H4 (cell line): ENCODE data around the gene CACNA1D. TPM values are rescaled to one million over a fixed set of nuclear protein-coding genes. Genes with fewer than 3 reads are reported as not detected.

Experiments
- DNase-seq: peaks from one replicate; pipeline ENCODE4 v3.0.0-alpha.2; 2015; ENCODE audit warnings: low spot score
- total RNA-seq: library from RNA; depleted of rRNA; stranded (reverse); fragments of >200 nt; shearing (Covaris generic); gene quantifications from 2 replicates; pipeline ENCODE4 v1.2.3, GENCODE V29; 2014

Gene CACNA1D
- total RNA-seq, 1 experiment from 2014 or later, result 1.4 TPM

DNA sequence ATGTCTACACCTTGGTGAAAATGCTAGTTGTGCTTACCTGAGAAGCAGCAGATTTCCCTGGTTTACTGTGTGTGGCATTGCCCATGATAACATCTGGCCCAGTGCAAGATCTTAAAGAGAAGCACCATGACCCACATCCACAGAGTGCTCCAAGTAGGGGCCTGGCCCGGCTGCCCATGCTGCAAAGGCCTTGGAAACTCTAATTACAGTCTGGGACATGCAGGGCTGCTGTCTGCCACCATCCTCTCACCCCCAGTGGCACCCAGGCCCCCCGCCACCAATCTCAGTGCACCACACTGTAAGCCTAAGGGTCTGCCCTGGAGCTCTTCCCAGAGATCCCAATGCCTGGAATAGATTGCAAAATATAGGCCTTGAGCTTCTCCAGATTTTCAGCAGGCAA, 219.2 kb downstream of the CACNA1D start:
- no peak for DNase-seq

DNA sequence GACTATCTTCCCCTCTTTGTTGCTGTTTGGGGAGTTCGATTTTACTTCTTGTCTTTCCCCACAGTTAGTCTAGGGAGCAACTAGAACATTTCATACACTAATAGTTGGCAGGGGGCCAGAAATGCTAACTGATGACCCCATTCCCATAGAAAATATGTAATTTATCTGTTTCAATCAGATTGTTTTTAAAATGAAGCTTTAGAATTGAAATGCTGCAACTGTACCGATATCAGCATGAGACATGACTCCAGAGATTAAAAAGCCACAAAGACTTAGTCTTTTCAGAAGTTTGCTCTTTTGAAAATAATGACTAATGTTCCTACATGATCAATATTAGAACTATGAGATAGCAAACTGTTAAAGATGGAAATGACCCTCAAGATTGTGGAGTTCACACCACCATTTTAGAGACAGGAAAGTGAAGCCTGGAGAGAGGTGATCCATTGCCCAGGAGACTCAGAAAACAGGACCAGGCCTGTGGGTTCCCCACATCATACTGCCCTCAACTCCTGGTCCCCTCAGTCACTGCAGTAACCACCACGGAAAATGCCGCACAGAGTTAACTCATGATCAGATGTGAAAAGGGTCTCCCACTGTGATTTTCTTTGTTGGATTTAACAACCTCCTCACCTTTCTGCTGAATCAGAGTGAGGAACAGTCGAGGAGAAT, 221.5 kb downstream of the CACNA1D start:
- DNase-seq, result no peak

DNA sequence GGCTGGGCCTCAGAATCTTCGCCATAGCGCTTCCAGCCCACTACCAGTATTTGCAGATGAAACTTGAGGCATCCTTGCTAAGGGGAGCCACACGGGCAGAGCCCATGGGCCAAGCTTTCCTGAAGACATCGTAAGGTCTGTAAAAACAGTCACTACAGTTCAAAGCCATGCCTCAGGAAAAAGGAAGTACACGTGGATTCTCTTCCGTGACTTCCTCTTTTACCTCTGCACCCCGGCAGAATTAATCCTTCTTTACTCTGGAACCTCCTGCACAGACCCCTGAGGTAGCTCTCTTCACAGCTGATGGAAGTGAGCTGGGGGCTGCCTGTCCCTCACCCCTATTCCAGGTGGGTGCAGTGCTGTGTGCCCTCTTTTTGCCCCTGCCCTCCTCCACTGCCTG, 222.6 kb downstream of the CACNA1D start:
- no peak for DNase-seq

GRCh38 chr3:53718462-53718861, 224.1 kb downstream of the CACNA1D start:
- DNase-seq, result no peak

DNA sequence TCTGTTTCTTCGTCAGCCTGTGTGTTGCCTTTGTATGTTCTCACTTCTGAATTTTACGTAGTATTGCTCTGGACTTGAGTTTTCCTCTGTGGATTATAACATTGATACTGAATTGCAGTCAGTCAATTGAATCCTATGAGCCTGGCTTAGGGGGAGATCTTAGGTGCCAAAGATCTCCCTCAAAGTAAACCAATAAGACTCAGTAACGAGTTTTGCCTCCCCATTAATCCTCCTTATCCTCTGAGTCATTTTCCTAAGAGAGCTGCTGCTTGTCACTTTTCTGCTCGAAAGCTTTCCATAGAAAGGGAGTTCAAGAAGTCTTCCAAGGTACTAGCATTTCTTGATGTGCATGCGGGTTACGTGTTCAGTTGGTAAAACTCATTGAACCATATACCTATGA, 225.4 kb downstream of the CACNA1D start:
- DNase-seq, result no peak

GRCh38 chr3:53721187-53722119, 227.0 kb downstream of the CACNA1D start:
- DNase-seq, result no peak

DNA sequence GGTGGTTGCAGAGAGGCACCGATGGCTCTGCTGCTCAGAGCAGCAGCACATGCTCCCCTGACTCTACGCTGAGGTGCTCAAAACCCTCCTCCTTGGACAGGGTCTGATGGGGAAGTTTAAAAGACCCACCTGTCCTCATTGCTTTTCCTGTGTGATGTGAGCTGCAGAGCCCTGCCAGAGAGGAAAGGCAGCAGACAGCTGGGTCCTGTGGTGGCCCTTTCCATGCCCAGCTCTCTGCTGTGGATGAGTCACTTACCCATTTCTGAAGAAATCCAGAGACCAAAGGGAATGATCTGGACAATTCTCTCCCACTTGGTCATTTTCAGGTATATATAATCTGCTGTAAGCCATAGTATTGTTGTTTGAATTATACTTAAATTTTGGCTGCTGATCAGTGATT, 230.2 kb downstream of the CACNA1D start:
- DNase-seq, result no peak

DNA sequence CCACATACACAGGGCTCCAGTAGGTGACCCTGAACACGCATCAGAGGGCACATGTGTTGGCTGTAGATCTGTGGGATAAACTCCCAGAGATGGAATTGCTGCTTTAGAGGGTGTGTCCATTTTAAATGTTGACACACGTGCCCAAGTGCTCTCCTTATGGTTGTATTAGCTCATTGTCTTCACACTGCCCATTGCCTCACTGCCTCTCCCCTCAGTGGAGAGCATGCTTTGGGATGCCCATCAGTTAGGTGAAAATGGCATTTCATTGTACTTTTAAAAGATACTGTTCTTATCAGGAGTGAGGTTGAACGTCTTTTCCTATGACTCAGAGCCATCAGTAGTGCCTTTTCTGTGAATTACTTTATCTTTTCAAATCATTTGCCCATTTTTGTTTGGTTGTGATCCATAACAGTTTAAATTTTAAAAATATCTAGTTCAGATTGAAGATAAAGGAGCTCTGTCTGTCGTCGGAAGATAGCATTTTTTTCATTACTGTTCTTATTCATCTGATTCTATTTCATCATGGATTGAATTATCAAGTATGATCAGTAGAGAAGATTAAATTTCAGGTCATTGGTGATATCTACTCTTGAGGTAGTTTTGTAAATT, 231.1 kb downstream of the CACNA1D start:
- no peak for DNase-seq

DNA sequence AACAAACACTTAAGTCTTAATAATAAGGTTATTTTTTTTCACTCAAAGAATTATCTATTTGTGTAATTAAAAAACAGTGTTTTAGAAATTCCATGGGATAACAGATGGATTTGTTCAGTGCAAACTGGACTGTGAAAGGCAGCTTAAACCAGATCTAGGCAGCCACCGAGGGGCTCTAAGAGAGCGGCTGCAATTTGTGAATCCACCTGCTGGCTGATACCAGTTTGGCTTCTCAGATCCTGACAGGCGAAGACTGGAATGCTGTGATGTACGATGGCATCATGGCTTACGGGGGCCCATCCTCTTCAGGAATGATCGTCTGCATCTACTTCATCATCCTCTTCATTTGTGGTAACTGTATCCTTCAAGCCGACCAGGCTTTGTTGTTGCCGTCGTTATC, 232.2 kb downstream of the CACNA1D start:
- no peak for DNase-seq

GRCh38 chr3:53728606-53729005, 234.2 kb downstream of the CACNA1D start:
- no peak for DNase-seq

- no peak for DNase-seq
Observed at GRCh38 chr3:53729159-53729558, 234.7 kb downstream of the CACNA1D start.

DNA sequence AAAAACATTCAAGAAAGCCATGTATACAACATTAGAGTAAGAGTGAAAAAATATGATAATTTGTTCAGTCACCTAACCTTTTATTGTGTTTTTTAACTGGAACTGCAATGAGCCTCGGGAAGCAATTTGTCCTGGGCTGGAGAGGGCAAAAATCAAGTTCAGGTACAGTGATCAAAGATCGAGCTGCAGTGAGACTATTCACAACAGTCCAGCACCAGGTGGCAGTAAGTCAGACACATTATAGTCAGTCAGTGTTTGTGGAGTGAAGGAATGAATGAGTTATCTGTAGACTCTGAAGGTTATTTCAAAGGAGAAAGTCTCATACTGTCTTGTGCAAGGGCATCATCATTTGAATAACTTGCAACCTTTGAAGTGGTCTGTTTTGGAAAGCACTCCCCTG, 235.2 kb downstream of the CACNA1D start:
- no peak for DNase-seq

GRCh38 chr3:53730576-53730975, 236.2 kb downstream of the CACNA1D start:
- no peak for DNase-seq

- DNase-seq, result no peak
Observed at GRCh38 chr3:53731934-53732624, 237.7 kb downstream of the CACNA1D start.

GRCh38 chr3:53733446-53733845, 239.0 kb downstream of the CACNA1D start:
- DNase-seq, result no peak

GRCh38 chr3:53739966-53740365, 245.6 kb downstream of the CACNA1D start:
- DNase-seq, result no peak

DNA sequence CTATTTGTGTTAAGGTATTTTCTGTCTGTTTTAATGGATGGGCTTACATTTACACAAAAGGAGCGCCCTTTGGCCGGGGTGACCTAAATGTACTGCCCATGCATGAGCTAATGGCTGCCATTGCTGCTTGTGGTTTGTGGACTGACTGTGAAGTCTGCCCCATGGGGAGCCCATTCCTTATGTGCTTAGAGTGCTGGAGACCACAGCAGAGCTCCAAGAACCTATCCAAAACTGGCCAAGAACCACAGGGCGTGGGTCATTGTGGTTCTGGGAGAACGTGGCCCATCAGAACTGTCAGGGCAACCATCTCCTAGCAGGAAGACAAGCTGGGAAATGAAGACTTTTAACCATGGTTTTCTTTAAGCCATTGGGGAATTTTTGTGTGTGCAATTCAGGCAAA, 246.5 kb downstream of the CACNA1D start:
- DNase-seq, result no peak

DNA sequence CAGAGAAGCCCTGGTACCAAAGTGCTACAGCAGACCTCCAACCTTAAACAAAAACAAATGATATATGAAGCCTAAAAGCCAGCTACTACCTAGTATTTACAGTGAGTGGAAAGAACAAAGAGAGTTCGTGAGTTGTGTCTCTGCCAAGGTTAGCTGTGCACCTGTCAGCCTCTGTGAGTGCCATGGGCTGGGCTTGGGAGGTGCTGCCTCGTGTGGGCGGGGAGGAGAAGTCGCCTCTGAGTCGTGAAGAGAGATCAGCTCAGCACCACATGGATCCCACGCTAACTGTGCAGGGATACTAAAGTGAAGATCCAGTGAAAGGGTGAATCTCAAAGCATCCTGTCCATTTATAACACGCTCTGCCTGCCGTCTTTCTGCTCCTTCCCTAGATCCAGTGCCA, 249.9 kb downstream of the CACNA1D start:
- DNase-seq, result no peak

DNA sequence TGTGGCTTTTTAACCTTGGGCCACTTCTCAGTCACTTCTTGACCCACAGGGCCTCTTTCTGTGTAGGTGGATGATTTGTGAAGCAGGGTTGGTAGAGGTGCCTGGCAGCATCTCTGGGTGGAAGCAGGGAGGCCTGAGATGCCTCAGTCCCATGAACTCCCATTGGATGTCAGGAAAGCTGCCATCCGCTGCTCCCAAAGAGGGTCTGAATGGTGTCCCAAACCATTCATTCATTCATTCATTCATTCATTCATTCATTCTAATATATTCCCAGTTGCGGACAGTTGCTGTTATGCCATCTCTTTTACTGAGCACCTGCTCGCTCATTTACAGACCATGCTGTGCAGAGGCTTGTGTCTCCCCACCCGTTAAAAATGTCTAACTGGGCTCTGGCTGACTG, 253.1 kb downstream of the CACNA1D start:
- DNase-seq, result no peak

GRCh38 chr3:53748512-53749271, 254.3 kb downstream of the CACNA1D start:
- DNase-seq, result no peak

DNA sequence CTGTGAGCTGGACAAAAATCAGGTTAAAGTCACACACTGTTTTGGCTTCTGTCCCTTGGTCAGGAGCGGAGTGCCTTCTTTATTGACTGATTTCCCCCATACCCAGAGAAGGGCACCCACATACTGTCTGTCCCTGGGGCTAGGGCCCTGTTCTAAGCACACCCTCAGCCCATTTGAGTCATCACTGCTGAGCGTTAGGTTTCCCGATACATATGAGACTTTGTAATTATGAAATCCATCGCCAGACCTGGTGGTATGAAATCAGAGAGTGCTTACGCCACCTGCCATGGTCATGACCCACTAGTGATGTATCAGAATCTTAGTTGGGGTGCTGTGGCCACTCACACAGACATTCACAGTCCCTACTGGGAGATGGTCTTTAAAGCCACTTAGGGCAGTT, 255.0 kb downstream of the CACNA1D start:
- DNase-seq, result no peak
